ES-I3 (cell line): Measurements from ENCODE around the gene COG5.

ENCODE experiments used
- H3K36me3 ChIP-seq: 2 replicates; pipeline ENCODE4 v1.6.1; 2013; ENCODE audit warnings: mild to moderate bottlenecking, low read length, control low read depth, moderate library complexity; ENCODE audit not compliant: insufficient read depth
- H3K4me1 ChIP-seq: 2 replicates; pipeline ENCODE4 v1.6.1; 2013; ENCODE audit warnings: mild to moderate bottlenecking, control low read depth, low read length; ENCODE audit not compliant: insufficient read depth
- H3K9ac ChIP-seq: 2 replicates; pipeline ENCODE4 v1.6.1; 2013; ENCODE audit warnings: low read depth, mild to moderate bottlenecking, low read length, moderate library complexity
- H3K9me3 ChIP-seq: 2 replicates; pipeline ENCODE4 v1.6.1; 2013; ENCODE audit warnings: mild to moderate bottlenecking, low read length, moderate library complexity; ENCODE audit not compliant: control insufficient read depth, insufficient read depth

COG5 gene

GRCh38 chr7:107315716-107316220 is 248.0 kb downstream of the COG5 start:
- Histone ChIP-seq H3K9ac (no peak overlapping the region), H3K4me1 (no peaks in the 10 kb centered on the region), H3K36me3 (no peaks in the 10 kb centered on the region), H3K9me3 (no peaks in the 10 kb centered on the region)

- no peaks in the 10 kb centered on the region for H3K9me3 ChIP-seq
- no peak overlapping the region for H3K9ac ChIP-seq
- no peaks in the 10 kb centered on the region for H3K4me1 ChIP-seq
- H3K36me3 ChIP-seq = no peaks in the 10 kb centered on the region
Observed at GRCh38 chr7:107313355-107313754, 250.4 kb downstream of the COG5 start.

DNA sequence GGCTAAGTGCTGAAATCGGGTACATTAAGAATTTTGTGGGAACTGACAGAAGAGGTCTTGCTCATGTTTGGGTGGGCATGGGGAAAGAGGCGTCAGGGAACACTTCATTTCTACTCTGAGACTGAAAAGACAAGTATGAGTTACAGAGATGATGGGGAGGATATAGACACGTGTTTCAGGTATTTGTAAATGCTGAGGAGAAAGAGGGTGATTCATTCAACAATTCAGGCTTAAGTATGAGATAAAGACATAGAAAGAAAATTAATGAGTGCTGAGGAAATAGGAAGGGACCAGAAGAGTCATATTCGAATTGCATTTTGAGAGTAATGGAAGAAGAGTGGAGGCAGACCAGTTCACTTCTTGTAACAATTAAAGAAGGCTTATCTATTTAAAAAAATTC is 251.3 kb downstream of the COG5 start:
- Histone ChIP-seq H3K4me1 (no peaks in the 10 kb centered on the region), H3K9ac (no peak overlapping the region), H3K36me3 (no peaks in the 10 kb centered on the region), H3K9me3 (no peaks in the 10 kb centered on the region)

- Histone ChIP-seq H3K36me3 (no peaks in the 10 kb centered on the region), H3K9me3 (peaks cover 2% of the 10 kb centered on the region; the same call in 1 of the 2 replicates), H3K4me1 (no peaks in the 10 kb centered on the region), H3K9ac (no peak overlapping the region)
Observed at GRCh38 chr7:107309296-107309695, 254.4 kb downstream of the COG5 start.

- H3K9ac ChIP-seq = no peak overlapping the region
- no peaks in the 10 kb centered on the region for H3K36me3 ChIP-seq
- peaks cover 2% of the 10 kb centered on the region; the same call in 1 of the 2 replicates for H3K9me3 ChIP-seq
- H3K4me1 ChIP-seq = no peaks in the 10 kb centered on the region
Observed at GRCh38 chr7:107304636-107305035, 259.1 kb downstream of the COG5 start.

GRCh38 chr7:107304063-107304462 is 259.7 kb downstream of the COG5 start:
- no peaks in the 10 kb centered on the region for H3K4me1 ChIP-seq
- no peaks in the 10 kb centered on the region for H3K36me3 ChIP-seq
- H3K9ac ChIP-seq = no peak overlapping the region

GRCh38 chr7:107302250-107302847 is 261.4 kb downstream of the COG5 start:
- H3K9me3 ChIP-seq = peaks cover 2% of the 10 kb centered on the region; the same call in 1 of the 2 replicates
- H3K4me1 ChIP-seq = no peaks in the 10 kb centered on the region
- H3K36me3 ChIP-seq = no peaks in the 10 kb centered on the region
- no peak overlapping the region for H3K9ac ChIP-seq

More at GRCh38 chr7:107304063-107304462, 259.7 kb downstream of the COG5 start:
- peaks cover 2% of the 10 kb centered on the region; the same call in 1 of the 2 replicates for H3K9me3 ChIP-seq

GRCh38 chr7:107294182-107294581 is 269.5 kb downstream of the COG5 start:
- Histone ChIP-seq H3K4me1 (no peaks in the 10 kb centered on the region), H3K36me3 (0 out of 2 replicates have a peak, but pooled peaks cover 2% of the 10 kb centered on the region), H3K9ac (no peak overlapping the region), H3K9me3 (no peaks in the 10 kb centered on the region)

GRCh38 chr7:107292591-107292990 is 271.1 kb downstream of the COG5 start:
- H3K4me1 ChIP-seq = no peaks in the 10 kb centered on the region
- H3K36me3 ChIP-seq = 0 out of 2 replicates have a peak, but pooled peaks cover 2% of the 10 kb centered on the region
- H3K9me3 ChIP-seq = no peaks in the 10 kb centered on the region
- no peak overlapping the region for H3K9ac ChIP-seq

DNA sequence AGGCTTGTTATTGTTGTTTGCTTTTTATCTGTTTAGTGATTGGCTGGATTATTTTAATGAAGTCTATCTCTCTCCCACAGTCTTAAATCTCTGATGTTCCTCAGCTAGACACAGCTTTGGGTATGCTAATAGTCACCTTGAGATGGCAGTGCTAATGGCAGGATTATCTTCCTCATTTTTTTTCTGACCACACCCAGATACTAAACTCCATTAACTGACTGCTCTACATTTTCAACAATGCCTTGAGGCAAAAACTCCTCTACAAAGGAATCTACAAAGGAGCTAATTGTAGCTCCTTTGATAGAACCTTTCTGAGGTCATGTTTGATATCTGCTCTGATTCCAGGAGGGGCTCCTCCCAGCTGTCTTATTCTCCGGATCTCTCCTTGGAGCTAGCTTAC is 272.3 kb downstream of the COG5 start:
- H3K9me3 ChIP-seq = no peaks in the 10 kb centered on the region
- H3K36me3 ChIP-seq = 0 out of 2 replicates have a peak, but pooled peaks cover 2% of the 10 kb centered on the region
- no peaks in the 10 kb centered on the region for H3K4me1 ChIP-seq
- H3K9ac ChIP-seq = no peak overlapping the region

DNA sequence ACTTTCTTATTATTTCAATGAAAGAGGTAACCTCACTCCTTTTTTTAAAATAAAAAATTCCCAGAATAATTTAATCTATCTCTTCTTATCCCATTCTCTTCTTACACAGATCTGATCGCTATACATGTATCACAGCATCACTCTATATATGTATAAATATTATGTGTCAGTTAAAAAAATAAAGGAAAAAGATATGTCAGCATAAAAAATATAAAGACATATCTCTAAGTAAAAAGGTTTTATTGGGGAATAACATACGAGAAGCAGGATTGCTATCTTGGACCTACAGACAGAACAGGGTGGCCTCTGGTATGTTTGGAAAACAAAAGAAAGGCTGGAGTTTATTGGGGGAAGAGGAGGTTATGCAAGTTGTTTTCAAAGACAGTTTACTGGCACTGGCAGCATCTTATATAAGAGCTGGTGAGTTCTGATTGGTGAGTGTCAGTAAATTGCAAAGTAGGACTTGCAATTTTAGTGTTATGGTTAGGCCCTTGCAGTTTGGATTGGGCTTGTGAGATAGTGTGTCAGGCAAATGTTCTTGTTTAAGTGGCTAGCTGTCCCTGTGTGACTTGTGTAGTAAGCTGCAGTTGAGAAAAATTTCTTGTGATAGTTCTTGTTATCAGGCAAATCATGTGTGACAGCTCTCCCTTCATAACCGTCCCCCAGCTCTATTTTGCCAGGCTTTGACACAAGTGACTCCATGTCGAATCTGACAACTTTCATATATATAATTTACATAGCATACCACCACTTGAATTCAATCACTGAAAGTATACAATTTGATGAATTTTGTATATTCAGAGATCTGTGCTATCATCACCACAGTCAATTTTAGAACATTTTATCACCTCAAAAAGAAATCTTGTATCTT is 276.7 kb downstream of the COG5 start:
- Histone ChIP-seq H3K9me3 (no peaks in the 10 kb centered on the region), H3K36me3 (0 out of 2 replicates have a peak, but pooled peaks cover 2% of the 10 kb centered on the region), H3K4me1 (no peaks in the 10 kb centered on the region), H3K9ac (no peak overlapping the region)

DNA sequence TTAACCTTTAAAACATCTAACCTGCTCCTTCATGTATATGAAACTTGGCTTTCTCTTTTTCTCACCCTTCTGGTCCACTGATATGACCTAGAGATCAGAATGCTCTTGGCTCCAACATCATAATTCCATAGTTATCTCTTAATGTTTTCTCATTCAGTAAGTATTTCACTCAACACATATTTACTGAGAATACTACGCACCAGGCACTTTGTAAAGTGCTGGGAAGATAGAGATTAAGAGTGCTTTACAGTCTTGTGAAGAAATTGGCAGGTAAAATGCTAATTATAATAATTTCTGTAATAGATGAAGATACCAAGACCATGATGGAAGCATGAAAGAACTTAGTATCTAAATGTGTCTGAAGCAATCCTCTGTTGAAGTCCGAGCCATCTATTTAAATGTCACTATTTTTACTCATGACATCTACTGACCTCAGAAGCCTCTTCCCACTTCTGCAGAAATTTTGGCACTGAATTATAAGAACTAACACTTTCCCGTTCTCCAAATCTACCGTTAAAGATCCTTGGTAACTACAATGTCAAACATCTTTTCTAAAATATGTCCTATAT is 278.7 kb downstream of the COG5 start:
- Histone ChIP-seq H3K36me3 (no peaks in the 10 kb centered on the region), H3K4me1 (no peaks in the 10 kb centered on the region), H3K9ac (no peak overlapping the region), H3K9me3 (no peaks in the 10 kb centered on the region)

DNA sequence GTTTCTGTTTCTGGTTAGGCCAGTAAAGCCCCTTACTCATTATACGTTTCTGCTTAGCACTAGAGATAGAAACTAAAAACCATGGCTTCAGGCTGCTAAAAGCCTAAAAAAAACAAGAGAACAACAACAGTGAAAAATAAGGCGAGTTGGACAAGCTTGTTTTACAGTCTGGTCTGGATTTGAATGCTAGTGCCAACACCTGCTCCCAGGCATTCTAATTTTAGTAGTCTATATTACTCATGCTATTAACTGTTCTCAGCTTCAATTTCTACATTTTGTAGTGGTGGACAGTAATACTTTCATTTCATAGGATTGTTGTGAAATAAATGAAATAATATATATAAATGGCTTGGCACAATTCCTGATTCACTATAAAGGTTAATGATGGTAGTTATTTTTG is 286.4 kb downstream of the COG5 start:
- Histone ChIP-seq H3K36me3 (no peaks in the 10 kb centered on the region), H3K9me3 (no peaks in the 10 kb centered on the region), H3K9ac (no peak overlapping the region), H3K4me1 (no peaks in the 10 kb centered on the region)

DNA sequence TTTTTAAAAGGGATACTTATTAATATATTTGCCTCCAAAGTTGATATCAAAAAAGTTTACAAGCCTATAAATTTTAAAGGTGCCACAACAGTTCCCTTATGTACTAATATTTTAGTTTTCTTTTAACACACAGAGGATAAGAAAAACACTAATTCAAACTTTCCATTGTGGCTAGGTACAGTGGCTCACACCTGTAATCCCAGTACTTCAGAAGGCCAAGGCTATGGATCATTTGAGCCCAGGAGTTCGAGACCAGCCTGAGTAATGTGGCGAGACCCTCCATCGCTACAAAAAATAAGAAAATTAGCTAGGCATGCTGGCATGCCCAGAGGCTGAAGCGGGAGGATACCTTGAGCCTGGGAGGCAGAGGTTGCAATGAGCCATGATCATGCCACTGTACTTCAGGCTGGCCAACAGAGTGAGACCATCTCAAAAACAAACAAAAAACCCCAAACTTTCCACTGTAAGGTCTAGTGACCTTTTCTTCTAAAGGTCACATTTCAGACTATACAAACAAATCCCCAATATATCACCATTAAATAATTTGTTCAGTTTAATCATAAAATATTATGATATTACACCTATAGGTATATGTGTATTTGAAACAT is 287.4 kb downstream of the COG5 start:
- H3K9me3 ChIP-seq = no peaks in the 10 kb centered on the region
- H3K4me1 ChIP-seq = no peaks in the 10 kb centered on the region
- no peak overlapping the region for H3K9ac ChIP-seq
- H3K36me3 ChIP-seq = no peaks in the 10 kb centered on the region
